GM23338 (cell line): ENCODE measurements around the gene OPN1MW3. TPM values are rescaled to one million over a fixed set of nuclear protein-coding genes. Genes with fewer than 3 reads are reported as not detected.

Source experiments
- ATAC-seq: fragments of 200-7000 bp; cut with Tn5 transposase; 3 replicates; pipeline ENCODE4 v1.9.1; 2020
- DNase-seq: peaks from one replicate; pipeline ENCODE4 v3.0.0-alpha.2; 2015; ENCODE audit warnings: low spot score
- H2AFZ ChIP-seq: fragments of 200-600 bp; sonication (generic); 2 replicates; pipeline ENCODE4 v1.8.0; 2016; ENCODE audit warnings: antibody characterized with exemption, mild to moderate bottlenecking, moderate library complexity
- H3F3A ChIP-seq: fragments of 200-600 bp; sonication (generic); replicated peaks from 2 replicates; pipeline ENCODE4 v1.8.0; 2017; ENCODE audit warnings: antibody characterized with exemption, mixed run types, low read depth
- H3K27ac ChIP-seq: fragments of 200-600 bp; sonication (generic); 2 replicates; pipeline ENCODE4 v1.6.1; 2016; ENCODE audit warnings: low read depth
- H3K27me3 ChIP-seq: fragments of 200-600 bp; sonication (generic); 2 replicates; pipeline ENCODE4 v1.8.0; 2016; ENCODE audit warnings: mild to moderate bottlenecking, mixed run types, moderate library complexity; ENCODE audit not compliant: insufficient read depth
- H3K36me3 ChIP-seq: fragments of 200-600 bp; sonication (generic); 2 replicates; pipeline ENCODE4 v1.8.0; 2016; ENCODE audit warnings: mild to moderate bottlenecking; ENCODE audit not compliant: insufficient read depth
- H3K4me1 ChIP-seq: fragments of 200-600 bp; sonication (generic); 2 replicates; pipeline ENCODE4 v1.8.0; 2016; ENCODE audit warnings: mild to moderate bottlenecking, moderate library complexity; ENCODE audit not compliant: insufficient read depth
- H3K4me2 ChIP-seq: fragments of 200-600 bp; sonication (generic); 2 replicates; pipeline ENCODE4 v1.7.1; 2017; ENCODE audit warnings: mixed run types
- H3K4me3 ChIP-seq: fragments of 200-600 bp; sonication (generic); 2 replicates; pipeline ENCODE4 v1.6.1; 2016; ENCODE audit warnings: mixed run types
- H3K79me2 ChIP-seq: fragments of 200-600 bp; sonication (generic); replicated peaks from 2 replicates; pipeline ENCODE4 v1.8.0; 2017; ENCODE audit warnings: mild to moderate bottlenecking; ENCODE audit not compliant: insufficient read depth
- H3K9me2 ChIP-seq: fragments of 200-600 bp; sonication (generic); 2 replicates; pipeline ENCODE4 v1.8.0; 2017; ENCODE audit not compliant: insufficient read depth
- H4K20me1 ChIP-seq: fragments of 200-600 bp; sonication (generic); replicated peaks from 2 replicates; pipeline ENCODE4 v1.8.0; 2017; ENCODE audit warnings: mild to moderate bottlenecking; ENCODE audit not compliant: insufficient read depth
- H3K27ac Mint-ChIP-seq: 2 replicates; pipeline ENCODE4 v1.8.0; 2020; ENCODE audit warnings: inconsistent platforms, mild to moderate bottlenecking, moderate library complexity, mixed read lengths
- H3K27me3 Mint-ChIP-seq: 3 replicates; pipeline ENCODE4 v1.8.0; 2022; ENCODE audit warnings: low read depth, mild to moderate bottlenecking, moderate library complexity, mixed read lengths, inconsistent platforms; ENCODE audit not compliant: insufficient read depth, poor library complexity
- H3K36me3 Mint-ChIP-seq: 3 replicates; pipeline ENCODE4 v1.8.0; 2021; ENCODE audit warnings: low read depth, mild to moderate bottlenecking, inconsistent platforms, moderate library complexity, mixed read lengths
- H3K4me1 Mint-ChIP-seq: 3 replicates; pipeline ENCODE4 v1.8.0; 2020; ENCODE audit warnings: mild to moderate bottlenecking, inconsistent platforms, mixed read lengths
- H3K4me3 Mint-ChIP-seq: 3 replicates; pipeline ENCODE4 v1.8.0; 2021; ENCODE audit warnings: moderate library complexity, mild to moderate bottlenecking, inconsistent platforms, mixed read lengths
- H3K9me3 Mint-ChIP-seq: 3 replicates; pipeline ENCODE4 v1.8.0; 2020; ENCODE audit warnings: moderate library complexity, mild to moderate bottlenecking, inconsistent platforms, mixed read lengths
- CREB1 ChIP-seq: fragments of 250-450 bp; sonication (Bioruptor Pico); IDR thresholded peaks from 2 replicates; pipeline ENCODE4 v1.5.0; 2020; ENCODE audit warnings: low read depth, mild to moderate bottlenecking, moderate library complexity
- EZH2 ChIP-seq: fragments of 200-600 bp; sonication (generic); IDR thresholded peaks from one replicate; pipeline ENCODE4 v1.8.0; 2017; ENCODE audit warnings: antibody characterized with exemption, mild to moderate bottlenecking, low read depth; ENCODE audit not compliant: unreplicated experiment
- EZH2phosphoT487 ChIP-seq: fragments of 200-600 bp; sonication (generic); IDR thresholded peaks from one replicate; pipeline ENCODE4 v1.8.1; 2018; ENCODE audit warnings: antibody characterized with exemption; ENCODE audit not compliant: unreplicated experiment
- NANOG ChIP-seq: IDR thresholded peaks from 2 replicates; pipeline ENCODE4 v1.6.1; 2016; ENCODE audit warnings: antibody characterized with exemption, borderline replicate concordance
- POLR2AphosphoS5 ChIP-seq: IDR thresholded peaks from 2 replicates; pipeline ENCODE4 v1.6.1; 2016; ENCODE audit warnings: antibody characterized with exemption, low read depth
- STAT1 ChIP-seq: IDR thresholded peaks from one replicate; pipeline ENCODE4 v1.6.1; 2016; ENCODE audit warnings: antibody characterized with exemption; ENCODE audit not compliant: unreplicated experiment
- ZNF114 ChIP-seq: fragments of 250-450 bp; sonication (Bioruptor Pico); IDR thresholded peaks from 2 replicates; pipeline ENCODE4 v1.5.0; 2020; ENCODE audit warnings: mild to moderate bottlenecking, moderate library complexity
- ZNF331 ChIP-seq: fragments of 250-450 bp; sonication (Bioruptor Pico); IDR thresholded peaks from 2 replicates; pipeline ENCODE4 v1.5.0; 2020; ENCODE audit warnings: low read depth, mild to moderate bottlenecking, moderate library complexity
- polyA plus RNA-seq: library from polyadenylated mRNA; unstranded; fragments of >200 nt; fragmentation: Nextera tagmentation; extraction: Ambion mirVana; gene quantifications from 2 replicates; pipeline ENCODE4 v1.2.1, GENCODE V29; 2016
- total RNA-seq: library from RNA; depleted of rRNA; stranded (reverse); fragments of >200 nt; shearing (Covaris generic); gene quantifications from 2 replicates; pipeline ENCODE4 v1.2.3, GENCODE V29; 2014
- TF ChIP-seq, protein P1 (sequence below): IDR thresholded peaks from one replicate; pipeline ENCODE4 v1.6.1; 2018; ENCODE audit warnings: antibody characterized with exemption; ENCODE audit not compliant: unreplicated experiment
- TF ChIP-seq, protein P2 (sequence below): IDR thresholded peaks from 2 replicates; pipeline ENCODE4 v1.6.1; 2016; ENCODE audit warnings: antibody characterized with exemption
- TF ChIP-seq, protein P3 (sequence below), 2 experiments: fragments of 200-600 bp in 1 of 2; sonication (generic) in 1 of 2; conservative IDR thresholded peaks; 2 replicates each; pipeline versions ENCODE4 v1.5.1 to v1.6.1; 2016 to 2017; ENCODE audit warnings: antibody characterized with exemption in 2 of 2, low read depth in 2 of 2, mild to moderate bottlenecking in 2 of 2, moderate library complexity in 1 of 2

The OPN1MW3 gene
- total and polyA plus RNA-seq, 2 experiments from 2014 or later: not detected

DNA sequence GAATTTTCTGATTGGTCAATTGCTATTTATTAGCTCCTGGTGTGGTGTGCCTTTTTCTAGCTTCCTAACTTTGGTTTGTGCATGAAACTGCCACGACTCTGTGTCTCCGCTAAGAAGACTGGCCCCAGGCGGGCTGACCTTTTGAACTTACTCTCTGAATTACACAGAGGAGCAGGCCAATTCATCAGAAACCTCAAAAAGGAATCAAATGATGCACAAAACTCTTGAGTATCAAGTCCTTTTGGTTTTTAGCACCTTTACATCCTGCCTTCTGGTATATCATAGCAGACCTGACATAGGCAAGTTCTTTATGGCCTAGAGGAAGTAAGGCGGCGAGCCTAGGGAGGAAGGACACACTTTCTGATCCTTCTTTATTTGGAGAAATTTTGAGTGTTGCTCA, 55.8 kb downstream of the OPN1MW3 start (continued):
- TF ChIP-seq, protein P1, sequence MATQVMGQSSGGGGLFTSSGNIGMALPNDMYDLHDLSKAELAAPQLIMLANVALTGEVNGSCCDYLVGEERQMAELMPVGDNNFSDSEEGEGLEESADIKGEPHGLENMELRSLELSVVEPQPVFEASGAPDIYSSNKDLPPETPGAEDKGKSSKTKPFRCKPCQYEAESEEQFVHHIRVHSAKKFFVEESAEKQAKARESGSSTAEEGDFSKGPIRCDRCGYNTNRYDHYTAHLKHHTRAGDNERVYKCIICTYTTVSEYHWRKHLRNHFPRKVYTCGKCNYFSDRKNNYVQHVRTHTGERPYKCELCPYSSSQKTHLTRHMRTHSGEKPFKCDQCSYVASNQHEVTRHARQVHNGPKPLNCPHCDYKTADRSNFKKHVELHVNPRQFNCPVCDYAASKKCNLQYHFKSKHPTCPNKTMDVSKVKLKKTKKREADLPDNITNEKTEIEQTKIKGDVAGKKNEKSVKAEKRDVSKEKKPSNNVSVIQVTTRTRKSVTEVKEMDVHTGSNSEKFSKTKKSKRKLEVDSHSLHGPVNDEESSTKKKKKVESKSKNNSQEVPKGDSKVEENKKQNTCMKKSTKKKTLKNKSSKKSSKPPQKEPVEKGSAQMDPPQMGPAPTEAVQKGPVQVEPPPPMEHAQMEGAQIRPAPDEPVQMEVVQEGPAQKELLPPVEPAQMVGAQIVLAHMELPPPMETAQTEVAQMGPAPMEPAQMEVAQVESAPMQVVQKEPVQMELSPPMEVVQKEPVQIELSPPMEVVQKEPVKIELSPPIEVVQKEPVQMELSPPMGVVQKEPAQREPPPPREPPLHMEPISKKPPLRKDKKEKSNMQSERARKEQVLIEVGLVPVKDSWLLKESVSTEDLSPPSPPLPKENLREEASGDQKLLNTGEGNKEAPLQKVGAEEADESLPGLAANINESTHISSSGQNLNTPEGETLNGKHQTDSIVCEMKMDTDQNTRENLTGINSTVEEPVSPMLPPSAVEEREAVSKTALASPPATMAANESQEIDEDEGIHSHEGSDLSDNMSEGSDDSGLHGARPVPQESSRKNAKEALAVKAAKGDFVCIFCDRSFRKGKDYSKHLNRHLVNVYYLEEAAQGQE: no peak
- TF ChIP-seq ZNF114 (CRISPR knock-in tag) (no peak), POLR2AphosphoS5 (no peak), EZH2phosphoT487 (no peak), ZNF331 (no peak), CREB1 (CRISPR knock-in tag) (no peak)
- TF ChIP-seq, protein P2, sequence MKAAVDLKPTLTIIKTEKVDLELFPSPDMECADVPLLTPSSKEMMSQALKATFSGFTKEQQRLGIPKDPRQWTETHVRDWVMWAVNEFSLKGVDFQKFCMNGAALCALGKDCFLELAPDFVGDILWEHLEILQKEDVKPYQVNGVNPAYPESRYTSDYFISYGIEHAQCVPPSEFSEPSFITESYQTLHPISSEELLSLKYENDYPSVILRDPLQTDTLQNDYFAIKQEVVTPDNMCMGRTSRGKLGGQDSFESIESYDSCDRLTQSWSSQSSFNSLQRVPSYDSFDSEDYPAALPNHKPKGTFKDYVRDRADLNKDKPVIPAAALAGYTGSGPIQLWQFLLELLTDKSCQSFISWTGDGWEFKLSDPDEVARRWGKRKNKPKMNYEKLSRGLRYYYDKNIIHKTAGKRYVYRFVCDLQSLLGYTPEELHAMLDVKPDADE: no peak
- TF ChIP-seq, protein P3, sequence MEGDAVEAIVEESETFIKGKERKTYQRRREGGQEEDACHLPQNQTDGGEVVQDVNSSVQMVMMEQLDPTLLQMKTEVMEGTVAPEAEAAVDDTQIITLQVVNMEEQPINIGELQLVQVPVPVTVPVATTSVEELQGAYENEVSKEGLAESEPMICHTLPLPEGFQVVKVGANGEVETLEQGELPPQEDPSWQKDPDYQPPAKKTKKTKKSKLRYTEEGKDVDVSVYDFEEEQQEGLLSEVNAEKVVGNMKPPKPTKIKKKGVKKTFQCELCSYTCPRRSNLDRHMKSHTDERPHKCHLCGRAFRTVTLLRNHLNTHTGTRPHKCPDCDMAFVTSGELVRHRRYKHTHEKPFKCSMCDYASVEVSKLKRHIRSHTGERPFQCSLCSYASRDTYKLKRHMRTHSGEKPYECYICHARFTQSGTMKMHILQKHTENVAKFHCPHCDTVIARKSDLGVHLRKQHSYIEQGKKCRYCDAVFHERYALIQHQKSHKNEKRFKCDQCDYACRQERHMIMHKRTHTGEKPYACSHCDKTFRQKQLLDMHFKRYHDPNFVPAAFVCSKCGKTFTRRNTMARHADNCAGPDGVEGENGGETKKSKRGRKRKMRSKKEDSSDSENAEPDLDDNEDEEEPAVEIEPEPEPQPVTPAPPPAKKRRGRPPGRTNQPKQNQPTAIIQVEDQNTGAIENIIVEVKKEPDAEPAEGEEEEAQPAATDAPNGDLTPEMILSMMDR (conservative IDR thresholded peaks at IDR 0.05; ENCODE audit: low read depth in 2 of 2): no peak

DNA sequence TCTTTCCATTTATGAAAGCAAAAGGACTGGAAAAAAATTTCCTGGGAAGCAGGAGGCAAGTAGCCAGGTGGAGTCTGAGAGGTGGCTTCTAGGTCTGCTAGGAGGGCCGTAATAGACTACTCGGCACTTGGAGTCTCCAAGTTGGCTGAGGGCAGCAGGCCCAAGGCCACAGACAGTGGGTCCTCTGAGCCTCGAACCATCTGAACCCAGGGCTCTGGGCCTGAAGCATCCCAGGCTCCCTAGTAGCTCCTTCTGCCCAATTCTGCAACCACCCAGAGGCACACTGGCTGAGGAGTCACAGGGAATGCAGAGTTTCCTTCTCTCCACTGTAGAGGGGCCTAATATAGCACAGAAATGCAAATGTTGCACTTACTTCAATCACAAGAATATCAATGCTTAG, 58.0 kb downstream of the OPN1MW3 start:
- Mint-ChIP-seq H3K36me3 (no peaks in the 10 kb centered on the region), H3K27me3 (no peaks in the 10 kb centered on the region), H3K4me3 (no peak overlapping the region), H3K4me1 (peaks cover 3% of the 10 kb centered on the region; the same call in 1 of the 3 replicates), H3K27ac (no peak overlapping the region), H3K9me3 (no peaks in the 10 kb centered on the region; the same call in 2 of the 3 replicates)
- Histone ChIP-seq H3K4me2 (no peak overlapping the region), H2AFZ (no peak overlapping the region), H3K4me1 (no peaks in the 10 kb centered on the region), H3K79me2 (no peaks in the 10 kb centered on the region), H3K9me2 (no peaks in the 10 kb centered on the region), H4K20me1 (no peaks in the 10 kb centered on the region), H3K4me3 (no peak overlapping the region), H3K27me3 (no peaks in the 10 kb centered on the region), H3K27ac (no peak overlapping the region), H3F3A (no peaks in the 10 kb centered on the region), H3K36me3 (no peaks in the 10 kb centered on the region)
- ATAC-seq (no peak), DNase-seq (no peak)
- TF ChIP-seq CREB1 (CRISPR knock-in tag) (no peak), NANOG (no peak), STAT1 (no peak), EZH2 (no peak)
- TF ChIP-seq, protein P1: no peak
- TF ChIP-seq, protein P3 (conservative IDR thresholded peaks at IDR 0.05; ENCODE audit: low read depth in 2 of 2): no peak
